Panc1 (cell line): ENCODE data around the gene SMIM21. TPM values are rescaled to one million over a fixed set of nuclear protein-coding genes. Genes with fewer than 3 reads are reported as not detected.

ENCODE experiments used
- ATAC-seq: fragments of 200-7000 bp; cut with Tn5 transposase; 2 replicates; pipeline ENCODE4 v1.9.1; 2020; ENCODE audit warnings: mild to moderate bottlenecking, moderate library complexity
- BruUV-seq: library from RNA; stranded (reverse); fragments of 400-500 nt; replicated peaks from 2 replicates; lab custom pipeline; 2021; lab: Mats Ljungman, UMichigan
- CTCF ChIA-PET: fragments of 300-600 bp; sonication (Branson Sonifier 250); formaldehyde crosslinking; loops from one replicate; lab custom pipeline; 2022; ENCODE audit warnings: antibody characterized with exemption; lab: Charles Lee
- POLR2A ChIA-PET: fragments of 300-600 bp; sonication (Branson Sonifier 250); formaldehyde crosslinking; loops from one replicate; lab custom pipeline; 2022; ENCODE audit warnings: antibody characterized with exemption; lab: Charles Lee
- DNase-seq: peaks from one replicate; pipeline ENCODE4 v3.0.0-alpha.2; 2010; ENCODE audit warnings: low read depth, low spot score
- H3K27ac ChIP-seq: 2 replicates; pipeline ENCODE4 v1.5.1; 2011; ENCODE audit warnings: mild to moderate bottlenecking, low read length, inconsistent platforms
- H3K27me3 ChIP-seq: fragments of 200-500 bp; sonication (Bioruptor generic); 2 replicates; pipeline ENCODE4 v1.6.0; 2014; ENCODE audit warnings: low read length, inconsistent platforms; ENCODE audit not compliant: control insufficient read depth, insufficient read depth
- H3K36me3 ChIP-seq: fragments of 200-500 bp; sonication (Bioruptor generic); 2 replicates; pipeline ENCODE4 v1.5.1; 2014; ENCODE audit warnings: inconsistent platforms, mild to moderate bottlenecking, low read length, moderate library complexity; ENCODE audit not compliant: control insufficient read depth, insufficient read depth
- H3K4me1 ChIP-seq: 2 replicates; pipeline ENCODE4 v1.5.1; 2011; ENCODE audit warnings: inconsistent platforms, mild to moderate bottlenecking, low read length, moderate library complexity; ENCODE audit not compliant: control insufficient read depth, insufficient read depth
- H3K4me3 ChIP-seq, 2 experiments: 2 replicates each; pipeline ENCODE4 v1.5.1; 2011 to 2012; ENCODE audit warnings: low read depth in 2 of 2, low read length in 2 of 2, mild to moderate bottlenecking in 2 of 2, inconsistent platforms in 1 of 2, moderate library complexity in 1 of 2
- H3K9me3 ChIP-seq: fragments of 200-500 bp; sonication (Bioruptor generic); 2 replicates; pipeline ENCODE4 v1.5.1; 2014; ENCODE audit warnings: low read depth, mild to moderate bottlenecking, inconsistent platforms, low read length, moderate library complexity; ENCODE audit not compliant: control insufficient read depth, insufficient read depth
- CTCF ChIP-seq: fragments of 450-650 bp; IDR thresholded peaks from 2 replicates; pipeline ENCODE4 v1.5.1; 2017; ENCODE audit warnings: mild to moderate bottlenecking
- POLR2AphosphoS5 ChIP-seq: IDR thresholded peaks from 2 replicates; pipeline ENCODE4 v1.6.1; 2012; ENCODE audit warnings: mild to moderate bottlenecking, low read depth, low read length, moderate library complexity
- SIN3A ChIP-seq: IDR thresholded peaks from 2 replicates; pipeline ENCODE4 v1.6.1; 2012; ENCODE audit warnings: low read depth, mild to moderate bottlenecking, low read length, moderate library complexity, borderline replicate concordance; ENCODE audit not compliant: insufficient read depth
- TCF7L2 ChIP-seq: IDR thresholded peaks from 2 replicates; pipeline ENCODE4 v1.6.1; 2011; ENCODE audit warnings: mild to moderate bottlenecking, low read depth, low read length, inconsistent platforms
- in situ Hi-C: cut with HindIII; loops from 2 replicates; pipeline ENCODE4 v1.10.0; 2016; ENCODE audit warnings: low sequenced_read_pairs, low pct_unique_long_range_greater_than_20kb
- intact Hi-C: fragments of 100-400 bp; cut with micrococcal nuclease; formaldehyde crosslinking; loops from one replicate; pipeline ENCODE4 v1.10.0; 2022; ENCODE audit not compliant: unreplicated experiment
- total RNA-seq: library from RNA; stranded (reverse); gene quantifications from one replicate; pipeline ENCODE4 v1.2.1, GENCODE V29; 2021; ENCODE audit not compliant: unreplicated experiment
- TF ChIP-seq, protein P1 (sequence below), 2 experiments: IDR thresholded peaks; 2 replicates each; pipeline ENCODE4 v1.6.1; 2011 to 2012; ENCODE audit warnings: low read depth in 2 of 2, control low read depth in 1 of 2, low read length in 1 of 2, mild to moderate bottlenecking in 1 of 2, moderate library complexity in 1 of 2; ENCODE audit not compliant: insufficient read depth in 1 of 2

The SMIM21 gene
- total RNA-seq, 1 experiment from 2014 or later: not detected

DNA sequence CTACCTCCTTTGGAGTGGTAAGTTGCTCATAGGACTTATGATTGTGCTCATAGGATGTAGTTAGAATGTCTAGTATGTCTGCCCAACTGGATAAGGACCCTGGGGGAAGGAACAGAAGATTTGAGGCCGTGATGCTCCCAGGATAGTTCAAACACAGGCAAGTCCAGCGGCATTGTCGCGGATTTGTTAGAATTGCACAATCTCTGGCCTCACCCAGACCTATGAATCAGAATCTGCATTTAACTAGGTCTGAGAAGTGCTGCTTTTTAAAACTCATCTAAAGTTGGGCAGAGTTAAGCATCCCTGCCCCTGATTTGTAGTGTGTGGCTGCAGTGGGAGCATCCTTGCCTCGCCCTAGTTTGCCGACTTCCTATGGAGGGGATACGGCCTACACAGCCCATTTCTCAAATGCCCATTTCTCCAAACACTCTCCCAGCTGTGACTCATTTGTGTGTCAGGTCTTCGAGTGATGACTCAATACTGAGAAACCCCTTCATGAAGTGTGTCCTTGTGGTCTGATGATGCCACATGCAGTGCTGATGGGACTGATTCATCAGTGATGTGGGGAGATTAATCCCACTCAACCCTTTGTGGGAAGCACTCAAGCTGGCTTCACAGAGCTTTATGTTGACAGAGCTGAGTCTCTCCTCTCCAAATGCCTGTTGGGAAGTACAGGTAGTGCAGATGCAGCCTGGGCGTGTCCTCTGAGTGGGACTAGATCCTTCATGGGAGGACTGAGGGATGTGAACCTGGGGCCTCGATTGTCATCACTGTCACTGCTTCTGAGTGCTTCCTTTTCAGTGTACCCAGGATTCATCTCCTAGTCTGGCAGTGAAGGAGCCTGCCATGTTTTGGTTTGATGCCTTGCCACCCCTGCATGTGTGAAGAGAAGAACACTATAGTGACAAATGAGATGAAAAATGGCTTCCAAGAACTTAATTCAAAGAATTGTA, 18.7 kb downstream of the SMIM21 start:
- H3K27me3 ChIP-seq: no peaks in the 10 kb centered on the region
- no peak overlapping the region for H3K4me3 ChIP-seq
- in situ Hi-C loops: no loop called here
- H3K27ac ChIP-seq: no peak overlapping the region
- H3K36me3 ChIP-seq: no peaks in the 10 kb centered on the region
- peak; percentile 80 for DNase-seq
- ChIA-PET CTCF (no interaction called here), POLR2A (no interaction called here)
- H3K4me1 ChIP-seq: no peaks in the 10 kb centered on the region
- no TSS peak for BruUV-seq
- TF ChIP-seq SIN3A (no peak), CTCF (no peak), POLR2AphosphoS5 (no peak), TCF7L2 (no peak)
- TF ChIP-seq, protein P1, sequence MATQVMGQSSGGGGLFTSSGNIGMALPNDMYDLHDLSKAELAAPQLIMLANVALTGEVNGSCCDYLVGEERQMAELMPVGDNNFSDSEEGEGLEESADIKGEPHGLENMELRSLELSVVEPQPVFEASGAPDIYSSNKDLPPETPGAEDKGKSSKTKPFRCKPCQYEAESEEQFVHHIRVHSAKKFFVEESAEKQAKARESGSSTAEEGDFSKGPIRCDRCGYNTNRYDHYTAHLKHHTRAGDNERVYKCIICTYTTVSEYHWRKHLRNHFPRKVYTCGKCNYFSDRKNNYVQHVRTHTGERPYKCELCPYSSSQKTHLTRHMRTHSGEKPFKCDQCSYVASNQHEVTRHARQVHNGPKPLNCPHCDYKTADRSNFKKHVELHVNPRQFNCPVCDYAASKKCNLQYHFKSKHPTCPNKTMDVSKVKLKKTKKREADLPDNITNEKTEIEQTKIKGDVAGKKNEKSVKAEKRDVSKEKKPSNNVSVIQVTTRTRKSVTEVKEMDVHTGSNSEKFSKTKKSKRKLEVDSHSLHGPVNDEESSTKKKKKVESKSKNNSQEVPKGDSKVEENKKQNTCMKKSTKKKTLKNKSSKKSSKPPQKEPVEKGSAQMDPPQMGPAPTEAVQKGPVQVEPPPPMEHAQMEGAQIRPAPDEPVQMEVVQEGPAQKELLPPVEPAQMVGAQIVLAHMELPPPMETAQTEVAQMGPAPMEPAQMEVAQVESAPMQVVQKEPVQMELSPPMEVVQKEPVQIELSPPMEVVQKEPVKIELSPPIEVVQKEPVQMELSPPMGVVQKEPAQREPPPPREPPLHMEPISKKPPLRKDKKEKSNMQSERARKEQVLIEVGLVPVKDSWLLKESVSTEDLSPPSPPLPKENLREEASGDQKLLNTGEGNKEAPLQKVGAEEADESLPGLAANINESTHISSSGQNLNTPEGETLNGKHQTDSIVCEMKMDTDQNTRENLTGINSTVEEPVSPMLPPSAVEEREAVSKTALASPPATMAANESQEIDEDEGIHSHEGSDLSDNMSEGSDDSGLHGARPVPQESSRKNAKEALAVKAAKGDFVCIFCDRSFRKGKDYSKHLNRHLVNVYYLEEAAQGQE (IDR thresholded peaks at IDR 0.05; ENCODE audit: insufficient read depth in 1 of 2, low read depth in 2 of 2, low read length in 1 of 2): no peak
- peak; percentile 91 for ATAC-seq
- no peaks in the 10 kb centered on the region for H3K9me3 ChIP-seq
- intact Hi-C loops: no loop called here

DNA sequence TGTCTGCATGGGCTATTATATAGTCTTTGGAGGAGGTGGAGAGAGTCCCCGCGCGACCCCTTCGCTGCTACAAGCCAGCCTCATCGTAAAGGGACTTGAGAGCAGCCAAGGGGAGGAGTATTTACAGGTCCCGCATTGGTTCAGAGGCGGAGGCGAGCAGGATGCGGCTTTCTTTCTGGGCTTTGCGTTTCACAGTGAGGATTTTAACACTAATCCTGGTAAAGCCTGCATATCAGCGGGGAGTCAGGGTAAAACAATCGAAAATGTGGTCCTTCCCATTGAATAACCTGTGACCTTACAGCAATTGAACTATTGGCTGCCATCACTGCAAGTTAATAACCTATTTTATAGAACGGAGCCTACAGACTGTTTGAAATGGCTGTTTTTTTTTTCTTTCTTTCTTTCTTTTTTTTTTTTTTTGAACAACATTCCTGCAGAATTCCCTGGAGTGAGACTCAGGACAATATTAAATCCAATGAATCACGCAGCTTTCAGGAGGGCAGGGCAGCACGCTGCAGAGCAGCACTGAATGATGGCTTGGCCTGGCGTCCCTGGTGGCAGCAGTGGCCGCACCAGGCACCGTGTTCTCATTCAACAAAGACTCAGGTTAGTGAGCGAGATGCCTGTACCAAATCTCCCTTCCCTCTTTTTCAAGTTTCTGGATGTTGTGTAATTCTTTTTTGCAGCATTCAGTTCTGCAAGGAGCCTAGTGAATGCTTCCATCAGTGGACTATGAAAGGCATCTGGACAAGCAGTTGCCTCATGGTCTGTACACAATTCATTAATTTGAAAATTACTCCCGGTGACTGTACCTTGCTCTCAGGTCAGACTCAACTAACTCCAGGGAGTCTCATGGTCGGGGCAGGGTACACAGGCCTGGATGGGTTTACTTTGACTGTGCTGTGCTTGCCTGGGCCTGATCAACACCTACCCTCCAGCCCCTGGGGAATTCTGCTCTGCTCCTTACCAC, 19.8 kb downstream of the SMIM21 start:
- H3K27me3 ChIP-seq: peaks cover 5% of the 10 kb centered on the region; the same call in 1 of the 2 replicates
- H3K27ac ChIP-seq: no peak overlapping the region
- H3K9me3 ChIP-seq: no peaks in the 10 kb centered on the region; the same call in 1 of the 2 replicates
- ATAC-seq (0 out of 2 replicates have a peak, but pooled peaks have one; percentile 12), DNase-seq (no peak)
- in situ Hi-C loops (no loop called here), intact Hi-C loops (no loop called here)
- ChIA-PET CTCF (no interaction called here), POLR2A (no interaction called here)
- no peak overlapping the region for H3K4me3 ChIP-seq
- no peaks in the 10 kb centered on the region for H3K36me3 ChIP-seq
- no TSS peak for BruUV-seq
- H3K4me1 ChIP-seq: no peaks in the 10 kb centered on the region
- TF ChIP-seq CTCF (no peak), TCF7L2 (no peak), POLR2AphosphoS5 (no peak), SIN3A (no peak)
- TF ChIP-seq, protein P1 (IDR thresholded peaks at IDR 0.05; ENCODE audit: insufficient read depth in 1 of 2, low read depth in 2 of 2, low read length in 1 of 2): no peak
